ENCODE measurements around the gene CERS6. TPM values are rescaled to one million over a fixed set of nuclear protein-coding genes. Genes with fewer than 3 reads are reported as not detected.

Gene CERS6
- total RNA-seq, 4 donors from 2014 or later = 42.3 to 62.1 (median 50.6) TPM

- DNase-seq = no peak
- in situ Hi-C loops (cut with MboI; ENCODE audit: low pct_ligation_motif_present in 1 of 4, low pct_unique_long_range_greater_than_20kb in 1 of 4, low sequenced_read_pairs in 3 of 4) = no loop called here
- Histone ChIP-seq H3K4me3 (no peak overlapping the region), H3K36me3 (no peaks in the 10 kb centered on the region), H3K27ac (no peak overlapping the region), H3K9me3 (no peaks in the 10 kb centered on the region), H3K27me3 (no peaks in the 10 kb centered on the region), H3K4me1 (no peaks in the 10 kb centered on the region)
- TF ChIP-seq POLR2AphosphoS5 (IDR thresholded peaks at IDR 0.05) (no peak), EP300 (IDR thresholded peaks at IDR 0.05; ENCODE audit: low read depth) (no peak), POLR2A (IDR thresholded peaks at IDR 0.05) (no peak)
- TF ChIP-seq, protein P1, sequence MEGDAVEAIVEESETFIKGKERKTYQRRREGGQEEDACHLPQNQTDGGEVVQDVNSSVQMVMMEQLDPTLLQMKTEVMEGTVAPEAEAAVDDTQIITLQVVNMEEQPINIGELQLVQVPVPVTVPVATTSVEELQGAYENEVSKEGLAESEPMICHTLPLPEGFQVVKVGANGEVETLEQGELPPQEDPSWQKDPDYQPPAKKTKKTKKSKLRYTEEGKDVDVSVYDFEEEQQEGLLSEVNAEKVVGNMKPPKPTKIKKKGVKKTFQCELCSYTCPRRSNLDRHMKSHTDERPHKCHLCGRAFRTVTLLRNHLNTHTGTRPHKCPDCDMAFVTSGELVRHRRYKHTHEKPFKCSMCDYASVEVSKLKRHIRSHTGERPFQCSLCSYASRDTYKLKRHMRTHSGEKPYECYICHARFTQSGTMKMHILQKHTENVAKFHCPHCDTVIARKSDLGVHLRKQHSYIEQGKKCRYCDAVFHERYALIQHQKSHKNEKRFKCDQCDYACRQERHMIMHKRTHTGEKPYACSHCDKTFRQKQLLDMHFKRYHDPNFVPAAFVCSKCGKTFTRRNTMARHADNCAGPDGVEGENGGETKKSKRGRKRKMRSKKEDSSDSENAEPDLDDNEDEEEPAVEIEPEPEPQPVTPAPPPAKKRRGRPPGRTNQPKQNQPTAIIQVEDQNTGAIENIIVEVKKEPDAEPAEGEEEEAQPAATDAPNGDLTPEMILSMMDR (IDR thresholded peaks at IDR 0.05) = no peak
- intact Hi-C loops (cut with DNase I; ENCODE audit: low total_unique reads) = no loop called here
Observed at GRCh38 chr2:168436840-168437239, 19.2 kb upstream of the CERS6 start.

- H3K4me1 ChIP-seq = no peaks in the 10 kb centered on the region
- TF ChIP-seq POLR2AphosphoS5 (IDR thresholded peaks at IDR 0.05) (no peak), POLR2A (IDR thresholded peaks at IDR 0.05) (no peak), EP300 (IDR thresholded peaks at IDR 0.05; ENCODE audit: low read depth) (no peak)
- TF ChIP-seq, protein P1 (IDR thresholded peaks at IDR 0.05) = no peak
- H3K4me3 ChIP-seq = no peak overlapping the region
- in situ Hi-C loops (cut with MboI; ENCODE audit: low pct_ligation_motif_present in 1 of 4, low pct_unique_long_range_greater_than_20kb in 1 of 4, low sequenced_read_pairs in 3 of 4) = no loop called here
- 97 to 100% methylated on average over 4 to 6 of the region's 6 CpGs for WGBS, 2 donors (ENCODE audit: low coverage in 1 of 2)
- H3K9me3 ChIP-seq = no peaks in the 10 kb centered on the region
- H3K36me3 ChIP-seq = no peaks in the 10 kb centered on the region
- H3K27me3 ChIP-seq = no peaks in the 10 kb centered on the region
- no peak for DNase-seq
- intact Hi-C loops (cut with DNase I; ENCODE audit: low total_unique reads) = no loop called here
- no peak overlapping the region for H3K27ac ChIP-seq
Observed at GRCh38 chr2:168438553-168438952, 17.5 kb upstream of the CERS6 start.

DNA sequence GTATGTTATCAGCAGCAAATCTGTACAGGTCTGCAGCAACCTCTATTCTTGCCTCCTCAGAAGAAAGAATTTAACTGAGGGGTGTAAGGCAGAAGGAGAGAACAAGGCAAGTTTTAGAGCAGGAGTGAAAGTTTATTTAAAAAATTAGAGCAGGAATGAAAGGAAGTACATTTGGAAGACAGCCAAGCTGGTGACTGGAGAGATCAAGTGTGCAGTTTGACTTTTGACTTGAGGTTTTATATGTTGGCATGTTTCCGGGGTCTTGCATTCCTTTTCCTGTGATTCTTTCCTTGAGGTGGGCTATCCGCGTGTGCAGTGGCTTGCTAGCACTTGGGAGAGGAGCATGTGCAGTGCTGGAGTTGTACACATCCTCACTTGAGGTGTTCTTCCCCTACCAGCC lies 16.5 kb upstream of the CERS6 start:
- 20 to 58% methylated on average over 1 to 3 of the region's 3 CpGs for WGBS, 2 donors (ENCODE audit: low coverage in 1 of 2)
- Histone ChIP-seq H3K27ac (no peak overlapping the region), H3K27me3 (no peaks in the 10 kb centered on the region), H3K4me1 (no peaks in the 10 kb centered on the region), H3K4me3 (no peak overlapping the region), H3K36me3 (no peaks in the 10 kb centered on the region), H3K9me3 (no peaks in the 10 kb centered on the region)
- intact Hi-C loops (cut with DNase I; ENCODE audit: low total_unique reads) (no loop called here), in situ Hi-C loops (cut with MboI; ENCODE audit: low pct_ligation_motif_present in 1 of 4, low pct_unique_long_range_greater_than_20kb in 1 of 4, low sequenced_read_pairs in 3 of 4) (no loop called here)
- DNase-seq = no peak
- TF ChIP-seq POLR2A (IDR thresholded peaks at IDR 0.05) (no peak), POLR2AphosphoS5 (IDR thresholded peaks at IDR 0.05) (no peak), EP300 (IDR thresholded peaks at IDR 0.05; ENCODE audit: low read depth) (no peak)
- TF ChIP-seq, protein P1 (IDR thresholded peaks at IDR 0.05) = no peak

DNA sequence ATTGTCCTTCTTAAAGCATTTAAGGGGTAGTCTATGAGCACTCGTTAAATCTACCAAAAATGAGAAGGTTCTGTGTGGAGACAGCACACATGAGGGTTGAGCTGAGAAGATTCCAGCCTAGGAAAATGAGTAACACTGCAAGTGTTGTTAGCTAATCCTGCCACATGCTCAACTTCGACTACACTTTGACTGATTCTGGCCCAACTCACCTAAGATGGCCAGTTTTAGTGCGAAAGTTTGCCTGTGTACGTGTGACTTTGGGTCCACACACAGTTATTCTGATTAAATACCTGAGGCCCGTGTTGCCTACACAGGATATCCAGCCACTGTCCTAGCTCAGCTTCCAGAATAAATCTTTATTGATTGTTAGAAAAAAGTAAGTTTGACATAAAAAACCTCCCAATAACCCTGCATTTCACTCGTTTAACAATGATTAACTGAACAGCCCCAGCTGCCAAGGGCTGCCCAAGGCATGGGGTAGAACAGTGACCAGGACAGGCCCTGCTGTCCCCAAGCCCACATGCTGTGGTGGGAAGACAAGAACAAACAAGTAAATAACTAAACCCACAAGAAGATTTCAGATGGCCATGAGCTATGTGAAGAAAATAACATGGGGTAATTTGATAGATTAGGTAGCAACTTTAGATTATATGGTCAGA lies 14.7 kb upstream of the CERS6 start:
- Histone ChIP-seq H3K9me3 (peaks cover 0 to 4% of the 10 kb centered on the region in 2 donors), H3K4me3 (no peak overlapping the region), H3K27ac (no peak overlapping the region), H3K4me1 (no peaks in the 10 kb centered on the region), H3K36me3 (no peaks in the 10 kb centered on the region), H3K27me3 (no peaks in the 10 kb centered on the region)
- in situ Hi-C loops (cut with MboI; ENCODE audit: low pct_ligation_motif_present in 1 of 4, low pct_unique_long_range_greater_than_20kb in 1 of 4, low sequenced_read_pairs in 3 of 4) = no loop called here
- DNase-seq = no peak
- TF ChIP-seq POLR2A (IDR thresholded peaks at IDR 0.05) (no peak), POLR2AphosphoS5 (IDR thresholded peaks at IDR 0.05) (no peak), EP300 (IDR thresholded peaks at IDR 0.05; ENCODE audit: low read depth) (no peak)
- TF ChIP-seq, protein P1 (IDR thresholded peaks at IDR 0.05) = no peak
- intact Hi-C loops (cut with DNase I; ENCODE audit: low total_unique reads) = no loop called here
- 80 to 93% methylated on average over 2 to 6 of the region's 6 CpGs for WGBS, 2 donors (ENCODE audit: low coverage in 1 of 2)

Measured in transverse colon (tissue), 4 donors.